HEK293T (cell line): ENCODE results near the gene SCAF1.

Source experiments
- BHLHE40 ChIP-seq: fragments of 450-650 bp; IDR thresholded peaks from 2 replicates; pipeline ENCODE4 v1.6.1; 2016; ENCODE audit warnings: mild to moderate bottlenecking, moderate library complexity, borderline replicate concordance
- TF ChIP-seq, protein P1 (sequence below): fragments of 450-650 bp; IDR thresholded peaks from 2 replicates; pipeline ENCODE4 v1.6.1; 2016

- TF ChIP-seq, protein P1, sequence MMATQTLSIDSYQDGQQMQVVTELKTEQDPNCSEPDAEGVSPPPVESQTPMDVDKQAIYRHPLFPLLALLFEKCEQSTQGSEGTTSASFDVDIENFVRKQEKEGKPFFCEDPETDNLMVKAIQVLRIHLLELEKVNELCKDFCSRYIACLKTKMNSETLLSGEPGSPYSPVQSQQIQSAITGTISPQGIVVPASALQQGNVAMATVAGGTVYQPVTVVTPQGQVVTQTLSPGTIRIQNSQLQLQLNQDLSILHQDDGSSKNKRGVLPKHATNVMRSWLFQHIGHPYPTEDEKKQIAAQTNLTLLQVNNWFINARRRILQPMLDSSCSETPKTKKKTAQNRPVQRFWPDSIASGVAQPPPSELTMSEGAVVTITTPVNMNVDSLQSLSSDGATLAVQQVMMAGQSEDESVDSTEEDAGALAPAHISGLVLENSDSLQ = no peak
- peak; percentile 95 for TF ChIP-seq BHLHE40
Measured at GRCh38 chr19:49676136-49676783, 34.3 kb downstream of the SCAF1 start.
